ENCODE measurements around the gene BSCL2.
"Not testable (repeated sequence)": the region's sequence is repeated elsewhere in the genome, so short reads cannot be mapped to it uniquely, and the experiment has no call there.

Gene BSCL2

GRCh38 chr11:62650283-62650682 is 56.9 kb downstream of the BSCL2 start:
- ATAC-seq (replicated peaks); H3K9me3 Mint-ChIP-seq; DNase-seq; H3K27me3 Mint-ChIP-seq; H3K4me3 Mint-ChIP-seq: not testable (repeated sequence)
- Mint-ChIP-seq H3K4me1 (ENCODE audit: low read depth in 2 of 2) (peaks cover 17 to 25% of the 10 kb centered on the region in 2 donors), H3K27ac (peak overlapping the region in 1 of 2 donors; percentile 49), H3K36me3 (ENCODE audit: insufficient read depth) (peaks cover 43% of the 10 kb centered on the region)

- Mint-ChIP-seq H3K4me1 (ENCODE audit: low read depth in 2 of 2) (peaks cover 21 to 29% of the 10 kb centered on the region in 2 donors), H3K36me3 (ENCODE audit: insufficient read depth) (peaks cover 43% of the 10 kb centered on the region), H3K9me3 (no peaks in the 10 kb centered on the region), H3K4me3 (no peak overlapping the region), H3K27me3 (no peaks in the 10 kb centered on the region), H3K27ac (no peak overlapping the region)
- DNase-seq (no peak), ATAC-seq (replicated peaks) (no peak)
These were observed 57.7 kb downstream of the BSCL2 start for GRCh38 chr11:62649486-62649885.

DNA sequence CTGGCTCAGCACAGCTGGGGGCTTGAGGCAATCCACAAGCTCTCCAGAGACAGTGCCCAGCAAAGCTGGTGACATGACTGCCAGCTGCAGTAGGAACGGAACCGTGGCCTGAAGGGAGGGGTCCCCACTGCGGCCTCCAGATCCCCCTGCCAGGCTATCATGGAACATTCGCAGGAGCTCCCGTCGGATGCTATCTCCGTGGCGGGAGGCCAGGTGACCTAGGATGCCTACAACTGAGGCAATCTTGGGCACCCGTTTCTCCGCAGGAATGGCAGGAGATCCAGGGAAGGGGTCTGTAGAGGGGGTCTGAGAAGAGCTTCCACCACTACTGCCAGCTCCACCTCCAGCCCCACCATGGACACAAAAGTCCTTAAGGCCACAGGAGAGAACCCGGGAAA is 58.3 kb downstream of the BSCL2 start:
- DNase-seq (no peak), ATAC-seq (replicated peaks) (no peak)
- Mint-ChIP-seq H3K4me1 (ENCODE audit: low read depth in 2 of 2) (peaks cover 21 to 29% of the 10 kb centered on the region in 2 donors), H3K4me3 (no peak overlapping the region), H3K9me3 (no peaks in the 10 kb centered on the region), H3K27me3 (no peaks in the 10 kb centered on the region), H3K36me3 (ENCODE audit: insufficient read depth) (peaks cover 41% of the 10 kb centered on the region), H3K27ac (no peak overlapping the region)

DNA sequence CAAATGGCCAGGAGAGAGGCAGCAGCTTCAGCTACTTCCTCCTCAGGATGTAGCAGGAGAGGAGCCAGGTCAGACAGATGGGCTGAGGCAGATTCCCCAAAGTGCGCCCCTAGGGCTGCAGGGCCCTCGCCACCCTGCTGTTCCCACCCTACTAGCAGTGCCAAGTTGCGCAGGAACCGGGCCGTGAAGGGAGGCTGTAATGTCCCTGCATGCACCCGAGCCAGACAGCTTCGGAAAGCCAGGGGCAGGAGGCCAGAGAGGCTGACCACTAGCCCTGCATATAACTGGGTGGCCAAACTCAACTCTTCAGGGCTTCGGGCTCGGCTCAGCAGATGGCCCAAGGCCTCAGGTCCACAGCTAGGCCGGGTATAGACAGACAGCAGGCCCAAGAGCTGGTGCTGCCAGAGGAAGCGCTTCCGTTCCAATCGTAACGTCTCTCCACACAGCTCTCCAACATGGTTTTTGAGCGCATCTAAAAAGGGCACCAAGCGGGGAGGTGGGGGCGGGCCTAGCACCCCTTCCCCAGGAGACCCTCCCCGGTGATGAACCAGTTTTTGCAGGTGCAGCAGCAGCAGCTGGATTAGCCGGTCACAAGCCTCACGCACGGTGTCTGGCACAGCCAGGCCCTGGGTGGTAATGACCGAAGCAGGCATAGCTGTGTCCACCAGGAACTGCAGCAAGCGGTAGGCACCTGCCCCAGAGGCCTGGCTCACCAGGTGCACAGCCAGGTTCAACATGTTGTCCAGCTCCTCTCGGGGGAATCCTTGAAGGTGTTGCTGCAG is 58.8 kb downstream of the BSCL2 start:
- ATAC-seq (replicated peaks) (no peak), DNase-seq (no peak)
- Mint-ChIP-seq H3K4me1 (ENCODE audit: low read depth in 2 of 2) (peaks cover 18 to 27% of the 10 kb centered on the region in 2 donors), H3K4me3 (no peak overlapping the region), H3K27ac (no peak overlapping the region), H3K27me3 (no peaks in the 10 kb centered on the region), H3K9me3 (no peaks in the 10 kb centered on the region), H3K36me3 (ENCODE audit: insufficient read depth) (peaks cover 38% of the 10 kb centered on the region)

GRCh38 chr11:62647609-62648005 is 59.6 kb downstream of the BSCL2 start:
- Mint-ChIP-seq H3K4me1 (ENCODE audit: low read depth in 2 of 2) (peaks cover 14 to 24% of the 10 kb centered on the region in 2 donors), H3K36me3 (ENCODE audit: insufficient read depth) (peaks cover 36% of the 10 kb centered on the region), H3K27me3 (no peaks in the 10 kb centered on the region), H3K27ac (no peak overlapping the region), H3K9me3 (no peaks in the 10 kb centered on the region), H3K4me3 (no peak overlapping the region)
- DNase-seq: no peak
- no peak for ATAC-seq (replicated peaks)

- Mint-ChIP-seq H3K9me3 (no peaks in the 10 kb centered on the region), H3K4me1 (ENCODE audit: low read depth in 2 of 2) (peaks cover 9 to 19% of the 10 kb centered on the region in 2 donors), H3K27ac (peak overlapping the region; percentile 86 to 96), H3K36me3 (ENCODE audit: insufficient read depth) (peaks cover 36% of the 10 kb centered on the region), H3K27me3 (no peaks in the 10 kb centered on the region), H3K4me3 (peak overlapping the region; percentile 86 to 93)
- ATAC-seq (replicated peaks) (no peak), DNase-seq (no peak)
These were observed 60.2 kb downstream of the BSCL2 start for GRCh38 chr11:62646825-62647608.

DNA sequence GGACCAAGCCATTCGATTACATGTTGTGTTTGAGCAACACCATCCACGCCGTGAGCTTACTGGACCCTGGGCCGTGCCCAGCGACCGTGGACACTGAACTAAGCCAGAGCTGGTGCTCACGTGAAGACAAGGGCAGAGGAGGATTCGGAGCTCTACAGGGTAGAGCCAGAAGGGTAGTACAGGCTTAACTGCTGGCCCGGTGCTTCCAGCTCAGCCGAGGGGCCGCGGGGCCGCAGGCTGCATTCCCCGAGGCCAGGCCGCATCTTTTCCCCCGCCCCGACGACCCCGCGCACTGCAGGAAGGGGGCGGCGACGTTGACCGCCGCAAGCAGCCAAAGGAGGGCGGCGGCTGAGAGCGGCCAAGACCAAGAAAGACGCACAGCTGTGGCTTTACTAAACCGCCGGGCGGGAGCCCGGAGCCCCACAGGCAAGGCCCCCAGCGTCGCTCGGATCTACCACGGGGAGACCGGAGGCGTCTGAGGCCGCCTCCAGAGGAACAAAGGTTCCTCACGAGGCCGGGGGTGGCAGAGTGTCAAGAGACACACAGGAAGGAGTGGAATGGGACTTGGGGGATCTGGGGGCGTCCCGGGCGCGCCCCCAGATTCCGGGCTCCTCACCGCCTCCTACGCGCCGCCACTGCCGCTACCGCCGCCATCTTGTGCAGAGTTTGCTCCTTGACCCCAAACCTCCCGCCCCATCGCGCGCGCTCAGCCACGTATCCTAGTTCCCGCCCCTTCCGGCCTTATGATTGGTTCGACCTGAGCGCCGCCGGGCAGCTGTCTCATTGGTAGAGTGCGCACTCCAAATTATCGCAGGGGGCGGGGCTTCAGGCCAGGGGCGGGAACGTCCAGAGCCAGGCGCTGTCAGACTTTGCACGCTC is 61.0 kb downstream of the BSCL2 start, which contains the start of gene GANAB:
Gene GANAB, minus strand, starts transcription at position 668 of the 879 bp plus-strand sequence. Its CDS starts 14 bp downstream, at position 654.
- peak; percentile 96 to 98 (median 96) for DNase-seq
- peak within 1 kb of the TSS; percentile 86 to 96 for H3K27ac Mint-ChIP-seq
- H3K36me3 Mint-ChIP-seq (ENCODE audit: insufficient read depth): peaks cover 35% of the 10 kb centered on the region
- H3K4me3 Mint-ChIP-seq: peak within 1 kb of the TSS; percentile 86 to 93
- no peaks in the 10 kb centered on the region for H3K9me3 Mint-ChIP-seq
- no peaks in the 10 kb centered on the region for H3K27me3 Mint-ChIP-seq
- peaks cover 9 to 17% of the 10 kb centered on the region in 2 donors for H3K4me1 Mint-ChIP-seq (ENCODE audit: low read depth in 2 of 2)
- peak; percentile 98 for ATAC-seq (replicated peaks)

- Mint-ChIP-seq H3K9me3 (no peaks in the 10 kb centered on the region), H3K4me3 (peak overlapping the region; percentile 86 to 93), H3K4me1 (ENCODE audit: low read depth in 2 of 2) (peaks cover 9 to 15% of the 10 kb centered on the region in 2 donors), H3K36me3 (ENCODE audit: insufficient read depth) (peaks cover 35% of the 10 kb centered on the region), H3K27me3 (no peaks in the 10 kb centered on the region), H3K27ac (peak overlapping the region; percentile 86 to 96)
- DNase-seq (no peak), ATAC-seq (replicated peaks) (no peak)
These were observed 61.6 kb downstream of the BSCL2 start for GRCh38 chr11:62645671-62645945.

DNA sequence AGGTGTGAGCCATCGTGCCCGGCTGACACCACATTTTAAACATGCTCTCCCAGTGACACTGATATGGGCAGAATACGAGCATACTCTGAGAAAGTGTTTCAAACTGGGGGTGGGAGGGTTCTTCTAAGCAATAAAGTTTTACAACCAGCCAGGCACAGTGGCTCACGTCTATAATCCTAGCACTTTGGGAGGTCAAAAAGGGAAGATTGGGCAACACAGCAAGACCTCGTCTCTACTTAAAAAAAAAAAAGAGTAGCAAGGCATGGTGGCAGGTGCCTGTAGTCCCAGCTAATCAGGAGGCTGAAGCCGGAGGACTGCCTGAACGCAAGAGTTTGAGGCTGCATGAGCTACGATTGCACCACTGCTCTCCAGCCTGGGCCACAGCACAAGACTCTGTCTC is 63.0 kb downstream of the BSCL2 start:
- no peak for DNase-seq
- Mint-ChIP-seq H3K27ac (peak overlapping the region; percentile 12 to 87), H3K9me3 (no peaks in the 10 kb centered on the region), H3K4me3 (peak overlapping the region in 1 of 2 donors; percentile 43), H3K4me1 (ENCODE audit: low read depth in 2 of 2) (peaks cover 16 to 18% of the 10 kb centered on the region in 2 donors), H3K27me3 (no peaks in the 10 kb centered on the region), H3K36me3 (ENCODE audit: insufficient read depth) (peaks cover 43% of the 10 kb centered on the region)
- no peak for ATAC-seq (replicated peaks)

Measured in effector memory CD8-positive, alpha-beta T cell (primary cell).